Mucosa of descending colon (tissue), 3 donors: ENCODE measurements around the gene IL25. TPM values are rescaled to one million over a fixed set of nuclear protein-coding genes. Genes with fewer than 3 reads are reported as not detected.
"Not testable (repeated sequence)": the region's sequence is repeated elsewhere in the genome, so short reads cannot be mapped to it uniquely, and the experiment has no call there.

ENCODE experiments used
- ATAC-seq: fragments of 200-7000 bp; cut with Tn5 transposase; one replicate; pipeline ENCODE4 v1.9.1; 2020; ENCODE audit warnings: mild to moderate bottlenecking, moderate library complexity
- DNase-seq, 3 donors: peaks; one replicate each; pipeline ENCODE4 v3.0.0-alpha.2; 2020
- H3K36me3 ChIP-seq: fragments of 200-600 bp; one replicate; pipeline ENCODE4 v1.8.0; 2021; ENCODE audit warnings: low read depth, mild to moderate bottlenecking
- H3K4me1 ChIP-seq: fragments of 200-600 bp; one replicate; pipeline ENCODE4 v1.8.0; 2021; ENCODE audit warnings: low read depth, mild to moderate bottlenecking
- H3K4me3 ChIP-seq: fragments of 200-600 bp; one replicate; pipeline ENCODE4 v1.8.0; 2021; ENCODE audit warnings: mild to moderate bottlenecking
- H3K9me3 ChIP-seq: fragments of 200-600 bp; one replicate; pipeline ENCODE4 v1.8.0; 2021; ENCODE audit warnings: mild to moderate bottlenecking
- CTCF ChIP-seq: fragments of 200-600 bp; IDR thresholded peaks from one replicate; pipeline ENCODE4 v1.8.0; 2022; ENCODE audit warnings: antibody characterized with exemption, mild to moderate bottlenecking
- intact Hi-C, 2 donors: fragments of 100-400 bp; cut with DNase I in 1 of 2; cut with micrococcal nuclease in 1 of 2; formaldehyde crosslinking; loops; one replicate each; pipeline versions ENCODE4 v1.11.0 to v1.11.1; 2022; cut with DNase I, micrococcal nuclease
- long read RNA-seq, 2 donors: library from polyadenylated mRNA; unstranded; transcript quantifications; one replicate each; pipeline ENCODE4 v2.0.0, GENCODE V29; 2019 to 2021
- total RNA-seq, 3 donors: library from RNA; stranded (reverse); fragmentation: NEBNext Ultra II Directional in 2 of 3; extraction: Animal tissue kit (Norgen Biotek cat#: 25700) in 2 of 3; gene quantifications; one replicate each; pipeline versions ENCODE4 v1.2.1 to v1.2.4, GENCODE V29; 2021 to 2023
- donor health status: DM: no; HTN: no; CAD: no; lungs with moderate emphysema.
- donor health status: DM: no; HTN: no; CAD: no.
- donor health status: DM: no; HTN: yes; CAD: no.

The IL25 gene
- not detected for total RNA-seq
- long read RNA-seq, donor 1: 0 reads
- long read RNA-seq, donor 2: 0 reads

- intact Hi-C loops: no loop called here
- DNase-seq: no peak
- ATAC-seq: no peak
Observed at GRCh38 chr14:23372509-23372908, at the start of gene IL25. Gene IL25, plus strand, starts transcription at chr14:23372809.

GRCh38 chr14:23323838-23324454 lies 48.7 kb upstream of the IL25 start:
- TF ChIP-seq CTCF: no peak
- DNase-seq (no peak), ATAC-seq (no peak)
- no peaks in the 10 kb centered on the region for H3K9me3 ChIP-seq
- H3K4me3 ChIP-seq: no peak overlapping the region
- no peaks in the 10 kb centered on the region for H3K36me3 ChIP-seq
- peaks cover 13% of the 10 kb centered on the region for H3K4me1 ChIP-seq
- intact Hi-C loops: loop anchor here in 1 of 2 donors (10.0 kb wide), 1 partner anchor 141 kb away; the partner anchor contains the start of gene NGDN

More at GRCh38 chr14:23372509-23372908, at the start of gene IL25:
- Histone ChIP-seq H3K4me3 (no peak within 1 kb of the TSS), H3K36me3 (no peaks in the 10 kb centered on the region), H3K9me3 (no peaks in the 10 kb centered on the region), H3K4me1 (no peaks in the 10 kb centered on the region)
- no peak for TF ChIP-seq CTCF

DNA sequence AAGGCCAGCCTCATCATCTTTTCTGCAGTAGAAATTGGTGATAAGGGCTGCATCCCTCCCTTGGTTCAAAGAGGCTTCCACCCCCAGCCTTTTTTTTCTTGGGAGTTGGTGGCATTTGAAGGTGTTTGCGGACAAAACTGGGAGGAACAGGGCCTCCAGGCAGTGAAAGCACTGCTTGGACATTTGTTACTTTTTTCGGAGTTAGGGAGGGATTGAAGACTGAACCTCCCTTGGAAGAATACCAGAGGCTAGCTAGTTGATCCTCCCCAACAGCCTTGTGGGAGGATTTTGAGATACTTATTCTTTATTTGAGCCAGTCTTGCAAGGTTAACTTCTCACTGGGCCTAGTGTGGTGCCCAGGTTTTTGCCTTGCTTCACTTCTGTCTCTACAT lies 48.2 kb upstream of the IL25 start:
- no peak overlapping the region for H3K4me3 ChIP-seq
- ATAC-seq (no peak), DNase-seq (no peak)
- no peaks in the 10 kb centered on the region for H3K36me3 ChIP-seq
- TF ChIP-seq CTCF: no peak
- H3K4me1 ChIP-seq: peaks cover 13% of the 10 kb centered on the region
- no peaks in the 10 kb centered on the region for H3K9me3 ChIP-seq
- intact Hi-C loops: loop anchor here in 1 of 2 donors (10.0 kb wide), 1 partner anchor 140 kb away; the partner anchor contains the start of gene NGDN

- Histone ChIP-seq H3K36me3 (no peaks in the 10 kb centered on the region), H3K4me1 (peaks cover 13% of the 10 kb centered on the region), H3K4me3 (no peak overlapping the region), H3K9me3 (no peaks in the 10 kb centered on the region)
- intact Hi-C loops: loop anchor here (5.0 to 10.0 kb wide), 2 partner anchors 52 to 140 kb away; partner anchors contain the start of genes CMTM5 (in 1 of the 2) and NGDN (in 1 of the 2)
- ATAC-seq: no peak
- DNase-seq: no peak
- no peak for TF ChIP-seq CTCF
Observed at GRCh38 chr14:23324993-23325392, 47.6 kb upstream of the IL25 start.

GRCh38 chr14:23325746-23326145 lies 46.9 kb upstream of the IL25 start:
- ATAC-seq, H3K4me3 ChIP-seq, H3K36me3 ChIP-seq, DNase-seq, H3K9me3 ChIP-seq: not testable (repeated sequence)
- peaks cover 13% of the 10 kb centered on the region for H3K4me1 ChIP-seq
- intact Hi-C loops: loop anchor here (5.0 to 10.0 kb wide), 2 partner anchors 52 to 139 kb away; partner anchors contain the start of genes CMTM5 (in 1 of the 2) and NGDN (in 1 of the 2)

DNA sequence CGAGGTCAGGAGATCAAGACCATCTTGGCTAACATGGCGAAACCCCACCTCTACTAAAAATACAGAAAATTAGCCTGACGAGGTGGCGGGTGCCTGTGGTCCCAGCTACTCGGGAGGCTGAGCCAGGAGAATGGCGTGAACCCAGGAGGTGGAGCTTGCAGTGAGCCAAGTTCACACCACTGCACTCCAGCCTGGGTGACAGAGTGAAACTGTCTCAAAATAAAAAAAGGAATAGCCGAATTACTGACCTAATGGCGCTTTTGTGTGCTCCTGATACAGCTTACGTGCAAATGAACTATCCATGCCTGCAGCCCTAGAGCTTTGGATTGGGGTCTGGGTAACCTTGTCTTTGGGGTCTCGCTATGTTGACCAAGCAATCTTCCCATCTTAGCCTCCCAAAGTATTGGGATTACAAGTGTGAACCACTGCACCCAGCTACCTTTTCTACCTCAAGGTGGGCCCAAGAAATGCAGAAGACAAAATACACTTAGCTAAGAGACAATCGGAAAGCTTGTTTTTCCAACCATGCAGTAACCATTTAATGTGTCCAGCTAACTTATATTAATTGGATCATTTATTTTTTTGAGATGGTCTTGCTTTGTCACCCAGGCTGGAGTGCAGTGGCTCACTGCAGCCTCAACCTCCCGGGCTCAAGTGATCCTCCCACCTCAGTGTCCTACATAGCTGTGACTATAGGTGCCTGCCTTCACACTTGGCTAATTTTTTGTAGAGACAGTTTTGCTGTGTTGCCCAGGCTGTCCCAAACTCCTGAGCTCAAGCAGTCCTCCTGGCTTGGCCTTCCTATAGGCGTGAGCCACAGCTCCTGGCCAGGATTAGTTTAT lies 45.9 kb upstream of the IL25 start:
- ATAC-seq (no peak), DNase-seq (no peak)
- TF ChIP-seq CTCF: no peak

More for the DNA sequence above, 45.9 kb upstream of the IL25 start:
- Histone ChIP-seq H3K4me1 (peaks cover 13% of the 10 kb centered on the region), H3K4me3 (no peak overlapping the region), H3K36me3 (no peaks in the 10 kb centered on the region), H3K9me3 (no peaks in the 10 kb centered on the region)
- intact Hi-C loops: loop anchor here (5.0 to 10.0 kb wide), 2 partner anchors 51 to 138 kb away; partner anchors contain the start of genes CMTM5 (in 1 of the 2) and NGDN (in 1 of the 2)
